Epithelial cell of proximal tubule (primary cell): ENCODE measurements around the gene DDT. TPM values are rescaled to one million over a fixed set of nuclear protein-coding genes. Genes with fewer than 3 reads are reported as not detected.
"Not testable (repeated sequence)": the region's sequence is repeated elsewhere in the genome, so short reads cannot be mapped to it uniquely, and the experiment has no call there.

Source experiments
- DNase-seq: peaks from one replicate; pipeline ENCODE4 v3.0.0-alpha.2; 2011; ENCODE audit warnings: low read depth
- H3K4me3 ChIP-seq: 2 replicates; pipeline ENCODE4 v1.5.1; 2011; ENCODE audit warnings: low read depth, mild to moderate bottlenecking, low read length
- CTCF ChIP-seq: conservative IDR thresholded peaks from 2 replicates; pipeline ENCODE4 v1.5.1; 2012; ENCODE audit warnings: low read depth, mild to moderate bottlenecking, low read length
- total RNA-seq: library from RNA; depleted of rRNA; stranded (reverse); fragments of >200 nt; gene quantifications from 2 replicates; pipeline ENCODE4 v1.2.3, GENCODE V29; 2015

Gene DDT
- total RNA-seq, 1 donor from 2014 or later: 163 TPM

- TF ChIP-seq CTCF: peak; percentile 64
- no peak for DNase-seq
- H3K4me3 ChIP-seq: no peak overlapping the region
Observed at GRCh38 chr22:23984430-23984829, 10.2 kb upstream of the DDT start.

DNA sequence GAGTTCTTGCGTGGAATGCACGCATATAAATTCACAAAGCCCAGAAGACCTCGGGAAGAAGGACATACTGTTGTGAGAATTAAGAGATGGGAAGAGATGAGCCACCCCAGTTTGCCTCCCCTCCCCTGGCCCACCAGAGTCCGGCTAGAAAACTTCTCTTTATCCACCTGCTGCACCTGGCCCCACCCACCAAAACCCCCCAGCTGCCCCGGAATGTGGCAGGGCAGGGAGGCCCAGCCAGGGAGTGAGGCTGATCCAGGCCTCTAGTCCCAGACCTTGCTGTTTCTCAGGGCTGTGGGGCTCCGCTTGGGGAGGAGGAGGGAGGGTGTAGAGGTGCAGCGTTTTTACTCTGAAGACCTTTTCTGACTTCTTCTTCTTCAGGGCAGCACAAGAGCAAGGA, 6.3 kb upstream of the DDT start:
- DNase-seq, H3K4me3 ChIP-seq: not testable (repeated sequence)

DNA sequence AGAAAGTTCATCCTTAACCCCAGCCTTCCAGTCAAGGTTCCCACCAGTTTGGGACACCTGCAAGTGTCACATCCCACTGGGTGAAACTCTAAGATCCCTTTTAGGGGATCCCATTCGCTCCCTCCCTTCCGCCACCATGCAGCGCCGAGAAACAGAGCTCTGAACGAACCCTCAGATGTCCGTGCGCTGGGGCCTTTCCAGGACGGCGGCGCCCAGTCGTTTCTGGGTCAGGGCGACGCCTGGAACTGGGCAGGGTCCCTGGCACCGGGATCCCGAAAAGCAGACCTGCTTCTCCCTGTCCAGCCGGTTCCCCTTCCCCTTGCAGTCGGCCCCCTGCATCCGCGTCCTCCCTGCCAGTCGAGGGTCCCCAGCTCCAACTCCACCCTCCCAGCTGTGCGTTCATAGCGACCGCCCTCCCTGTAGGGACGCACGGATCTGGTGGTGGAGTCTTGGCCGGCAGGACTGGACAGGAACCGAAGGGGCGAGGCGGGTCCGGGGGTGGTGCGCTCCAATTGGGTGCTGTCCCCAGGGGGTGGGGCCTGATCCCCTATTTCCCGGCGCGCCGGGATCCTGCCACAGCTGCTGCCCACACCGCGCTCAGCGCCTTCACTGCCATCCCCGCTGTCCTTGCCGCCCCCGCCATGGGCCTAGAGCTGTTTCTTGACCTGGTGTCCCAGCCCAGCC, 5.5 kb upstream of the DDT start, which contains the start of gene GSTT2:
GSTT2 (plus strand) TSS at position 578 of the 684 bp plus-strand sequence.
- DNase-seq, H3K4me3 ChIP-seq: not testable (repeated sequence)

DNA sequence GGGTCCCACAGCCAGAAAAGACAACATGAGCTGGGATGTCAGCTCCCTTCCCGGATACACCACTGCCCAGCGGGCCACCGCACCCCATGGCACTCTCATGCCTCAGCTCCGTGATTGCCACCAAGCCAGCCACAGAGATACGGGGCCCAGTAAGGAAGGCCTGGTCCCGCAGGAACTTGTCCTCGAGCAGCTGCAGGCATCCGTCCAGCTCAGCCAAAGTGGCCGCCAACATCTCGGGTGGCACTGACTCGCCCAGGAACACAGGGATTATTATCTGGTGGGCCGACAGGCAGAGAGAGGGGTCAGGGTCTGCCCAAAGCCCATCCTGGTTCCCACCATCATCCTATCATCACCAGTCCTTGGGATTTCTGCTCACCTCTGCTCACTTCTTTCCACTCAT, 3.1 kb upstream of the DDT start:
- not testable (repeated sequence) for DNase-seq, H3K4me3 ChIP-seq

DNA sequence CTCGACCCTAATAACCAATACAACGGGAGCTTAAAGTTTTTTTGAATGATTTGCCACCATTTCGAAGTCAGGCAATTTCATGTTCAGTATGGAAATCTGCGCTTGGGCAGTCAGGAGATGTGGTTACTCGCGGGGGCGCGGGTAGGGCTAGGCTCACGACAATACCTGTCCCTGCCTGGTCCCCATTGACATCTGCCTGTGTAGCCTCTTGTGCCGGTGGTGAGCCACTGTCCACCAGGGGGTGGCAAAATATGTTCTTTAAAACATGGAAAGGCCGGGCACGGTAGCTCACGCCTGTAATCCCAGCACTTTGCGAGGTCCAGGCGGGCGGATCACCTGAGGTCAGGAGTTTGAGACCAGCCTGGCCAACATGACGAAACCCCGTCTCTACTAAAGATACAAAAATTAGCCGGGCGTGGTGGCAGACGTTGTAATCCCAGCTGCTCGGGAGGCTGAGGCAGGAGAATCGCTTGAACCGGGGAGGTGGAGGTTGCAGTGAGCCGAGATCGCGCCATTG, 653 bp upstream of the DDT start:
- not testable (repeated sequence) for DNase-seq, H3K4me3 ChIP-seq

- H3K4me3 ChIP-seq, DNase-seq: not testable (repeated sequence)
Observed at GRCh38 chr22:23971927-23972326, 2.3 kb downstream of the DDT start.

DNA sequence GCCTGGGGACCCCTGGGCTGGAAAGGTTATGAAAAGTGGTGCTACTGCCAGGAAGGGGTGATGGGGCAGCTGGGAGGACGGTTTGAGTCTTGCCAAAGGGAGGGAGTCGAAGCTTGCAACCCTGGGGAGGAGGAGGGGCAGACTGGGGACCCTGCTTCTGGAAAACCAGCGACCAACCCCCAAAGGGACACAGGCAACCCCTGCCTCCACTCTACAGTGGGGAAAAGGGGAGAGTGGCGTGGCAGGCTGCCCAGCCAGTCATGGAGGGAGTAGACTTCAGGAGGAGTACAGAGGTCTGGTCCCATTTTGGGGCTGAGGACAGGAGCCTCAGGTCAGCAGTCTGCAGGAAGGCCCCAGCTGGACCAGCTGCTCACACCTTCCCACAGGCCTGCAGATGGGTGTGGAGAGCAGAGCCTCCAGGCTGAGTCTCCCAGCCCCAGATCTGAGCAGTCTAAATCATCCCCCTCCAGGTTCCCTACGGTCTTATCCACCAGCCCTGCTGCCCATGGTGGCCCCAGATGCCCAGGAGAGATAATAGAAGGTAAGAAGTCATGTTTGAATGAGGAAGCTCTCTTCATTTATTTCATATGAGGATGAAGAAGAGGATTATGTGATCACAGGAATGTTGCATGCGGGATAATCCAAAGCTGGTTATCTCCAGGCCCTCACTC, 3.3 kb downstream of the DDT start:
- no peak overlapping the region for H3K4me3 ChIP-seq
- no peak for DNase-seq

GRCh38 chr22:23970201-23970641, 4.0 kb downstream of the DDT start:
- TF ChIP-seq CTCF: no peak
- no peak for DNase-seq
- no peak overlapping the region for H3K4me3 ChIP-seq

More for the DNA sequence above, 3.3 kb downstream of the DDT start:
- no peak for TF ChIP-seq CTCF

DNA sequence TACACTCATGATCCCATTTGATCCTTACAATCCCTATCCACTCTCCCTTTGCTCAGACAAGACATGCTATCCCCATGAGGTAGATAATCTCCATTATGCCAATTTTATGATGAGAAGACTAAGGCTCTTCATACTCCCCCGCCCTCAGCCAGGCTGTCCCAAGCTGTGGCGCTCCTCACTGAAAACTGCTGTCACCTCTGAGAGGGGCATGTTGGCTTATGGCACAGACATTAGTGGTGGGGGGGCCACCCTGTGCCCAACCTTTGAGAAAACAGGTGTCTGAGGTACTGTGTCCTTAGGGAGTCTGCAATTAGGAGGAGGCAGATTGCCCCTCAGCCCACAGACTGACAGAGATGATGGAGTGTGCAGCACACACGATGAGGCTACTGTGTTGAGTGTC, 5.2 kb downstream of the DDT start:
- no peak for DNase-seq
- H3K4me3 ChIP-seq: no peak overlapping the region
- no peak for TF ChIP-seq CTCF

GRCh38 chr22:23966568-23966967, 7.7 kb downstream of the DDT start, which contains the start of gene DDTL:
Gene DDTL, plus strand, starts transcription at chr22:23966888. Its CDS starts 27 bp downstream, at chr22:23966915.
- not testable (repeated sequence) for H3K4me3 ChIP-seq, DNase-seq

GRCh38 chr22:23966094-23966493, 8.1 kb downstream of the DDT start:
- DNase-seq, H3K4me3 ChIP-seq: not testable (repeated sequence)

GRCh38 chr22:23961084-23961771, 13.0 kb downstream of the DDT start, which contains the start of gene GSTT2B:
Gene GSTT2B, minus strand, starts transcription at chr22:23961195. Its CDS starts 64 bp downstream, at chr22:23961131.
- DNase-seq, H3K4me3 ChIP-seq: not testable (repeated sequence)
